A549 (cell line): ENCODE results near the gene PLCB4. TPM values are rescaled to one million over a fixed set of nuclear protein-coding genes. Genes with fewer than 3 reads are reported as not detected.
A peak's percentile ranks its signal among the peaks of the same experiment; 100 is the strongest.

ENCODE experiments used
- ATAC-seq, 2 experiments: fragments of 200-7000 bp in 1 of 2; fragments of >200 bp in 1 of 2; cut with Nextera tagmentation in 1 of 2; cut with Tn5 transposase in 1 of 2; 3 replicates each; pipeline versions ENCODE4 v1.8.0 to v1.9.1; 2018 to 2020; ENCODE audit warnings: mild to moderate bottlenecking in 1 of 2, moderate library complexity in 1 of 2
- CTCF ChIA-PET: fragments of 300-600 bp; sonication (Branson Sonifier 250); formaldehyde crosslinking; extraction: SDS; loops from one replicate; lab custom pipeline; 2021; ENCODE audit warnings: antibody characterized with exemption, inconsistent platforms; lab: Yijun Ruan, JAX
- POLR2A ChIA-PET: fragments of 350-600 bp; formaldehyde crosslinking; extraction: SDS; loops from one replicate; lab custom pipeline; 2021; ENCODE audit warnings: antibody characterized with exemption, inconsistent platforms; lab: Yijun Ruan, JAX
- DNase-seq, 2 experiments: peaks; one replicate each; pipeline versions ENCODE4 v3.0.0 to v3.0.0-alpha.2; 2011 to 2016; ENCODE audit warnings: low read depth in 1 of 2, low spot score in 1 of 2
- FAIRE-seq: peaks from 2 replicates; lab custom pipeline; 2011; peaks lifted over from hg19 to GRCh38; lab: Jason Lieb, UNC
- H3K27ac ChIP-seq, 2 experiments: fragments of >200 bp; sonication (Bioruptor Twin); formaldehyde crosslinking; 3 replicates each; pipeline ENCODE4 v1.5.1; 2016 to 2017
- H3K4me1 ChIP-seq: fragments of >200 bp; sonication (Bioruptor Twin); formaldehyde crosslinking; 3 replicates; pipeline ENCODE4 v1.6.1; 2016
- H3K4me2 ChIP-seq: fragments of >200 bp; sonication (Bioruptor Twin); formaldehyde crosslinking; 3 replicates; pipeline ENCODE4 v1.6.1; 2016
- H3K4me3 ChIP-seq: fragments of >200 bp; sonication (Bioruptor Twin); formaldehyde crosslinking; 3 replicates; pipeline ENCODE4 v1.5.1; 2016
- H3K9me3 ChIP-seq: fragments of >200 bp; sonication (Bioruptor Twin); formaldehyde crosslinking; 3 replicates; pipeline ENCODE4 v1.6.1; 2016
- BHLHE40 ChIP-seq: IDR thresholded peaks from 2 replicates; pipeline ENCODE4 v1.6.1; 2012; ENCODE audit warnings: low read depth, low read length, inconsistent platforms
- CEBPB ChIP-seq, 2 experiments: fragments of >200 bp in 1 of 2; sonication (Bioruptor Twin) in 1 of 2; formaldehyde crosslinking in 1 of 2; IDR thresholded peaks; 2 replicates each; pipeline ENCODE4 v1.6.1; 2012 to 2016
- CHD4 ChIP-seq: fragments of 200-600 bp; sonication (generic); IDR thresholded peaks from 2 replicates; pipeline ENCODE4 v1.6.1; 2016; ENCODE audit warnings: antibody characterized with exemption, mild to moderate bottlenecking, borderline replicate concordance
- EP300 ChIP-seq, 2 experiments: fragments of >200 bp; sonication (Bioruptor Twin); formaldehyde crosslinking; IDR thresholded peaks; 2 replicates in 1 of 2; 3 replicates in 1 of 2; pipeline ENCODE4 v1.6.1; 2016 to 2017
- ESRRA ChIP-seq: fragments of 150-350 bp; IDR thresholded peaks from 2 replicates; pipeline ENCODE4 v1.6.1; 2014; ENCODE audit warnings: mild to moderate bottlenecking, low read length, borderline replicate concordance
- FOSB ChIP-seq: fragments of 250-450 bp; sonication (Bioruptor Pico); IDR thresholded peaks from 2 replicates; pipeline ENCODE4 v1.5.0; 2020; ENCODE audit warnings: mild to moderate bottlenecking, moderate library complexity
- FOSL2 ChIP-seq, 2 experiments: fragments of 450-650 bp in 1 of 2; fragments of >200 bp in 1 of 2; sonication (Bioruptor Twin) in 1 of 2; formaldehyde crosslinking; IDR thresholded peaks; 2 replicates each; pipeline versions ENCODE4 v1.5.0 to v1.6.1; 2016 to 2020; ENCODE audit warnings: mild to moderate bottlenecking in 1 of 2, moderate library complexity in 1 of 2
- GATA3 ChIP-seq: IDR thresholded peaks from 2 replicates; pipeline ENCODE4 v1.6.1; 2012; ENCODE audit warnings: borderline replicate concordance
- HEYL ChIP-seq: fragments of 250-450 bp; sonication (Bioruptor Pico); IDR thresholded peaks from 2 replicates; pipeline ENCODE4 v1.8.0; 2021; ENCODE audit warnings: mild to moderate bottlenecking, moderate library complexity
- HOXB13 ChIP-seq: fragments of 250-450 bp; sonication (Bioruptor Pico); IDR thresholded peaks from 2 replicates; pipeline ENCODE4 v1.5.0; 2020; ENCODE audit warnings: low read depth, mild to moderate bottlenecking, moderate library complexity
- JUNB ChIP-seq: fragments of >200 bp; sonication (Bioruptor Twin); formaldehyde crosslinking; IDR thresholded peaks from 2 replicates; pipeline ENCODE4 v1.6.1; 2016
- KDM1A ChIP-seq: fragments of 200-600 bp; sonication (generic); IDR thresholded peaks from 2 replicates; pipeline ENCODE4 v1.6.1; 2016; ENCODE audit warnings: low read depth, mild to moderate bottlenecking
- MAFK ChIP-seq: fragments of 450-650 bp; IDR thresholded peaks from 2 replicates; pipeline ENCODE4 v1.6.1; 2014; ENCODE audit not compliant: partially characterized antibody
- MYC ChIP-seq: IDR thresholded peaks from 2 replicates; pipeline ENCODE4 v1.6.1; 2012; ENCODE audit warnings: mild to moderate bottlenecking, inconsistent platforms, low read length, improper control_type of control experiment, borderline replicate concordance
- NFE2L2 ChIP-seq: fragments of 150-350 bp; conservative IDR thresholded peaks from 2 replicates; pipeline ENCODE4 v1.6.1; 2014; ENCODE audit warnings: low read length
- NPAS2 ChIP-seq: fragments of 250-450 bp; sonication (Bioruptor Pico); IDR thresholded peaks from 2 replicates; pipeline ENCODE4 v1.8.0; 2022; ENCODE audit warnings: mild to moderate bottlenecking, moderate library complexity, borderline replicate concordance
- PHF8 ChIP-seq: fragments of 200-600 bp; sonication (generic); IDR thresholded peaks from 2 replicates; pipeline ENCODE4 v1.6.1; 2016; ENCODE audit warnings: low read depth, mild to moderate bottlenecking, antibody characterized with exemption, moderate library complexity, borderline replicate concordance
- RAD21 ChIP-seq, 2 experiments: fragments of >200 bp in 1 of 2; sonication (Bioruptor Twin) in 1 of 2; formaldehyde crosslinking in 1 of 2; IDR thresholded peaks in 1 of 2; conservative IDR thresholded peaks in 1 of 2; 2 replicates in 1 of 2; 3 replicates in 1 of 2; pipeline ENCODE4 v1.6.1; 2012 to 2018; ENCODE audit warnings: inconsistent platforms in 1 of 2
- RCOR1 ChIP-seq: fragments of 150-350 bp; IDR thresholded peaks from 2 replicates; pipeline ENCODE4 v1.6.1; 2014; ENCODE audit warnings: antibody characterized with exemption, low read length, low read depth
- RFX5 ChIP-seq: fragments of 450-650 bp; IDR thresholded peaks from 2 replicates; pipeline ENCODE4 v1.7.1; 2014; ENCODE audit warnings: antibody characterized with exemption, mild to moderate bottlenecking, moderate library complexity
- RNF2 ChIP-seq: fragments of 200-600 bp; sonication (generic); IDR thresholded peaks from 2 replicates; pipeline ENCODE4 v1.6.1; 2016; ENCODE audit warnings: low read depth, mild to moderate bottlenecking, antibody characterized with exemption, moderate library complexity, borderline replicate concordance
- SREBF2 ChIP-seq: fragments of 450-650 bp; IDR thresholded peaks from 2 replicates; pipeline ENCODE4 v1.6.1; 2014; ENCODE audit warnings: mild to moderate bottlenecking, moderate library complexity
- TP53 ChIP-seq: fragments of 250-450 bp; sonication (Bioruptor Pico); IDR thresholded peaks from 2 replicates; pipeline ENCODE4 v1.5.0; 2021; ENCODE audit warnings: mild to moderate bottlenecking, moderate library complexity
- ZSCAN20 ChIP-seq: fragments of 250-450 bp; sonication (Bioruptor Pico); IDR thresholded peaks from 2 replicates; pipeline ENCODE4 v1.8.0; 2022; ENCODE audit warnings: mild to moderate bottlenecking, moderate library complexity
- WGBS: methylation state at CpG from one replicate; pipeline ENCODE4 v1.1.6; 2017; ENCODE audit errors: missing lambda C conversion rate; 5-methylcytosine and 5-hydroxymethylcytosine counted together
- polyA plus RNA-seq, 4 experiments: library from polyadenylated mRNA; depleted of rRNA in 3 of 4; stranded (reverse); fragments of >200 nt; fragmentation: RNase III in 1 of 4; extraction: RNeasy Plus Mini Kit Qiagen cat#74134 plus additional on column Dnase treatment in 1 of 4; gene quantifications; 2 replicates in 3 of 4; 3 replicates in 1 of 4; pipeline ENCODE4 v1.2.3, GENCODE V29; 2011 to 2017
- TF ChIP-seq, protein P1 (sequence below): fragments of 250-450 bp; sonication (Bioruptor Pico); IDR thresholded peaks from 2 replicates; pipeline ENCODE4 v1.5.0; 2020; ENCODE audit warnings: low read depth, mild to moderate bottlenecking, moderate library complexity

PLCB4 gene
- polyA plus RNA-seq, 2 of the 4 experiments (the other 2 are of a cell fraction): 17.1 to 32.1 TPM

DNA sequence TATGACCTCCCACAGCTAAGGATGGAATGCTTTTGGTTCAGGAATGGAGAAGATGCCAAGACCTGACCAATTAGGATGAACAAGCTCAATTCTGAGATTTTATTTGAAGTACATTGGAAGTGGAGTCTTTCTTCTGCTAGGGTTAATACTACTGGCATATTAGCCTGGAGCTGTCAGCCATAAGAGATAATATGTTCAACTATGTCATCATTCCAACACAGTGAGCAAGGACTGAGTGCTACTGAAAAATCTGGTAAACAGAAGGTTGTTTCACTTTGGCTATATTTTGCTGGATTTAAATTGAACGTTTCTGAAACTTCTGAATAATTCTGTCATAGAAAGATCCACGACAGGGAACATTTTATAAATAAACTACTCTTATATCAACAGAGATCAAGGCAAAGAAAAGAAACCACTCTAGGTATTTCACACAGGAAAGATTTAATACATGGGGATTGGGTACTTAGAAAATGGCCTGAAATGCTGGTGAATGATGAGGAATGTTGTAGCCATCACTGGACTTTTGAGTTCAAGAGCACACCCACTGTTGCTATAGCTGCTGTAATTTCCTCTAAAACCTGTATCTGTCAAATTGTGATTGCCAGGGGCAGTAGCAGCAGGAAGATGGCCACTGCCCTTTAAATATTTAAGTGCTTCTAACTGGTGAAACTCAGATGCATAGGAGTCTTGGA is 200.5 kb downstream of the PLCB4 start:
- Histone ChIP-seq H3K9me3 (no peaks in the 10 kb centered on the region), H3K4me3 (no peak overlapping the region)
- POLR2A ChIA-PET: no interaction called here

DNA sequence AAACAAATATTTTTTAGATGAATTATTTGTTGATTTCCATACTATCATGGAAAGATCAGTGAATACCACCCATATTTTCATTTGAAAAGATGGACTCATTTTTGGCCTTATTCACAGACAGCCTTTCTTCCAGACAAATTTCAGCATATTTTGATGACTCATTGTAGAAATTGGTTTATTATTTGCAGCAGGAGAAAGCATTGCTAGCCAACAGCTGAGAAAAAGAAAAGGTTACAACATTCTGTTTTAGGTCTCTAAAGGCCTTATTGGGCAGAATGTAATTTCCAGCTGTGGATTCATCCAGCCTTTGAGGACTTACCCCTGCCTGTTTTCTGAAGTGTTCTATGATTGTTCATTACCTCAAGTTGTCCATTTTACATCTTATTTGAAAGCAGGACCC is 201.9 kb downstream of the PLCB4 start:
- peak in 1 of 2 experiments; percentile 42; a peak in 2 of 6 replicates for ATAC-seq
- peak in 1 of 2 experiments; percentile 28 for DNase-seq
- ChIA-PET POLR2A (no interaction called here), CTCF (interaction anchor here (1.4 to 1.6 kb wide), 3 partner anchors 10 to 417 kb away, joined by 3 to 6 read pairs (median 5); no protein-coding TSS in a partner anchor)
- FAIRE-seq: no peak
- Histone ChIP-seq H3K9me3 (no peaks in the 10 kb centered on the region), H3K4me3 (no peak overlapping the region), H3K27ac (peak overlapping the region; percentile 44 to 66), H3K4me1 (peaks cover 36% of the 10 kb centered on the region), H3K4me2 (peak overlapping the region; percentile 56)
- peak; percentile 80 for TF ChIP-seq MAFK
- 0 out of 2 replicates have a peak, but pooled peaks have one; percentile 48 for TF ChIP-seq JUNB
- peak in 1 of 2 experiments; percentile 56; a peak in 2 of 4 replicates for TF ChIP-seq CEBPB (IDR thresholded peaks at IDR 0.05)
- peak; percentile 48; the same call in 1 of the 2 replicates for TF ChIP-seq FOSL2 (IDR thresholded peaks at IDR 0.05)
- TF ChIP-seq FOSL2 (CRISPR knock-in tag; IDR thresholded peaks at IDR 0.05): peak; percentile 84
- 0 out of 5 replicates have a peak, but pooled peaks of 1 of the 2 experiments have one; percentile 13 for TF ChIP-seq RAD21 (conservative IDR thresholded peaks at IDR 0.05 in 1 of 2, IDR thresholded peaks at IDR 0.05 in 1 of 2)
- no peak for TF ChIP-seq MYC
- no peak for TF ChIP-seq NPAS2 (CRISPR knock-in tag)
- TF ChIP-seq RNF2: no peak
- peak; percentile 27; the same call in 1 of the 2 replicates for TF ChIP-seq NFE2L2

More for the DNA sequence above, 200.5 kb downstream of the PLCB4 start:
- CTCF ChIA-PET: interaction anchor here (1.1 to 1.6 kb wide), 2 partner anchors 17 to 37 kb away, joined by 3 read pairs; no protein-coding TSS in a partner anchor
- DNase-seq: no peak
- TF ChIP-seq JUNB (no peak), RFX5 (no peak), HEYL (no peak), RCOR1 (no peak), FOSB (CRISPR knock-in tag) (no peak), SREBF2 (no peak), BHLHE40 (no peak), KDM1A (no peak), GATA3 (no peak), TP53 (CRISPR knock-in tag) (no peak), ZSCAN20 (CRISPR knock-in tag) (no peak), EP300 (IDR thresholded peaks at IDR 0.05) (no peak), HOXB13 (no peak), CHD4 (no peak), ESRRA (no peak), PHF8 (no peak)
- TF ChIP-seq, protein P1, sequence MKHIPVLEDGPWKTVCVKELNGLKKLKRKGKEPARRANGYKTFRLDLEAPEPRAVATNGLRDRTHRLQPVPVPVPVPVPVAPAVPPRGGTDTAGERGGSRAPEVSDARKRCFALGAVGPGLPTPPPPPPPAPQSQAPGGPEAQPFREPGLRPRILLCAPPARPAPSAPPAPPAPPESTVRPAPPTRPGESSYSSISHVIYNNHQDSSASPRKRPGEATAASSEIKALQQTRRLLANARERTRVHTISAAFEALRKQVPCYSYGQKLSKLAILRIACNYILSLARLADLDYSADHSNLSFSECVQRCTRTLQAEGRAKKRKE: no peak
- Histone ChIP-seq H3K4me2 (peak overlapping the region; percentile 56), H3K4me1 (peaks cover 36% of the 10 kb centered on the region), H3K27ac (peak overlapping the region; percentile 44 to 55; a peak in 5 of 6 replicates)
- no peak for ATAC-seq
- WGBS: 29% methylated on average over 2 of the region's 2 CpGs
- peak; percentile 88 for FAIRE-seq
